Neuronal stem cell (in vitro differentiated cells): ENCODE results near the gene NPAS2.

Experiments used
- DNase-seq: peaks from one replicate; pipeline ENCODE4 v3.0.0-alpha.2; 2013; ENCODE audit warnings: low spot score
- H2AFZ ChIP-seq: one replicate; pipeline ENCODE4 v1.6.1; 2013; ENCODE audit warnings: mild to moderate bottlenecking, low read length, inconsistent platforms
- H2AK5ac ChIP-seq: 2 replicates; pipeline ENCODE4 v1.6.1; 2013; ENCODE audit warnings: low read depth, mild to moderate bottlenecking, inconsistent platforms, low read length, moderate library complexity, mixed read lengths
- H2BK120ac ChIP-seq: 2 replicates; pipeline ENCODE4 v1.6.1; 2013; ENCODE audit warnings: low read depth, mild to moderate bottlenecking, inconsistent platforms, low read length, moderate library complexity, mixed read lengths
- H2BK12ac ChIP-seq: one replicate; pipeline ENCODE4 v1.6.1; 2013; ENCODE audit warnings: low read length, inconsistent platforms
- H2BK15ac ChIP-seq: 2 replicates; pipeline ENCODE4 v1.6.1; 2013; ENCODE audit warnings: mild to moderate bottlenecking, low read length, inconsistent platforms, mixed read lengths
- H2BK5ac ChIP-seq: one replicate; pipeline ENCODE4 v1.6.1; 2013; ENCODE audit warnings: inconsistent platforms, mild to moderate bottlenecking, low read length, moderate library complexity
- H3K14ac ChIP-seq: one replicate; pipeline ENCODE4 v1.6.1; 2013; ENCODE audit warnings: low read length, inconsistent platforms
- H3K18ac ChIP-seq: 2 replicates; pipeline ENCODE4 v1.6.1; 2013; ENCODE audit warnings: low read length, inconsistent platforms
- H3K23ac ChIP-seq: 2 replicates; pipeline ENCODE4 v1.6.1; 2013; ENCODE audit warnings: low read depth, mild to moderate bottlenecking, mixed read lengths, low read length, inconsistent platforms; ENCODE audit not compliant: poor library complexity
- H3K27ac ChIP-seq: replicated peaks from 3 replicates; pipeline ENCODE4 v1.5.1; 2013; ENCODE audit warnings: low read length, inconsistent platforms
- H3K27me3 ChIP-seq, 3 experiments: 2 replicates each; pipeline ENCODE4 v1.6.1; 2013; ENCODE audit warnings: low read length in 3 of 3, mild to moderate bottlenecking in 2 of 3, inconsistent platforms in 1 of 3, low read depth in 1 of 3, mixed read lengths in 1 of 3, moderate library complexity in 1 of 3; ENCODE audit not compliant: control insufficient read depth in 3 of 3, insufficient read depth in 3 of 3
- H3K36me3 ChIP-seq, 2 donors: replicated peaks in 1 of 2; 2 replicates each; pipeline ENCODE4 v1.6.1; 2013; ENCODE audit warnings: low read length in 2 of 2; ENCODE audit not compliant: control insufficient read depth in 2 of 2, insufficient read depth in 2 of 2
- H3K4ac ChIP-seq: 2 replicates; pipeline ENCODE4 v1.6.1; 2013; ENCODE audit warnings: inconsistent platforms, mild to moderate bottlenecking, low read length, moderate library complexity
- H3K4me1 ChIP-seq, 2 donors: 1 replicate in 1 of 2; 2 replicates in 1 of 2; pipeline ENCODE4 v1.6.1; 2013; ENCODE audit warnings: low read length in 2 of 2, low read depth in 1 of 2; ENCODE audit not compliant: control insufficient read depth in 2 of 2, insufficient read depth in 1 of 2
- H3K4me2 ChIP-seq: one replicate; pipeline ENCODE4 v1.6.1; 2013; ENCODE audit warnings: mild to moderate bottlenecking, low read length, inconsistent platforms; ENCODE audit not compliant: insufficient read depth, poor library complexity, severe bottlenecking
- H3K4me3 ChIP-seq, 2 donors: 2 replicates each; pipeline ENCODE4 v1.5.1; 2013; ENCODE audit warnings: low read length in 2 of 2, mild to moderate bottlenecking in 2 of 2, inconsistent platforms in 1 of 2, moderate library complexity in 1 of 2
- H3K79me1 ChIP-seq: one replicate; pipeline ENCODE4 v1.6.1; 2013; ENCODE audit warnings: low read depth, mild to moderate bottlenecking, inconsistent platforms, low read length, moderate library complexity
- H3K9ac ChIP-seq: one replicate; pipeline ENCODE4 v1.6.1; 2013; ENCODE audit warnings: mild to moderate bottlenecking, low read depth, low read length, inconsistent platforms; ENCODE audit not compliant: poor library complexity
- H3K9me3 ChIP-seq, 2 donors: replicated peaks in 1 of 2; 2 replicates each; pipeline versions ENCODE3 to v1.6.1; 2013; ENCODE audit warnings: low read length in 2 of 2, mild to moderate bottlenecking in 2 of 2, inconsistent platforms in 1 of 2, low read depth in 1 of 2, mixed read lengths in 1 of 2, moderate library complexity in 1 of 2; ENCODE audit not compliant: control insufficient read depth in 2 of 2, insufficient read depth in 1 of 2
- H4K8ac ChIP-seq: one replicate; pipeline ENCODE4 v1.6.1; 2013; ENCODE audit warnings: low read depth, mild to moderate bottlenecking, inconsistent platforms, low read length, moderate library complexity
- H4K91ac ChIP-seq: one replicate; pipeline ENCODE4 v1.6.1; 2013; ENCODE audit warnings: low read length, low read depth, mild to moderate bottlenecking, inconsistent platforms; ENCODE audit not compliant: poor library complexity
- WGBS, 2 donors: extraction: QIAGEN DNeasy Blood & Tissue Kit; methylation state at CpG; one replicate each; pipeline ENCODE4 v1.1.7; 2013; ENCODE audit warnings: missing lambda C conversion rate in 2 of 2, mixed read lengths in 1 of 2; ENCODE audit not compliant: insufficient read length in 2 of 2, insufficient replicate concordance in 1 of 2; ENCODE audit errors: extremely low coverage in 2 of 2; 5-methylcytosine and 5-hydroxymethylcytosine counted together

NPAS2 gene

GRCh38 chr2:100882645-100883613 lies 63.0 kb downstream of the NPAS2 start:
- no peak overlapping the region for H3K23ac ChIP-seq
- no peaks in the 10 kb centered on the region for H3K79me1 ChIP-seq
- no peaks in the 10 kb centered on the region for H3K36me3 ChIP-seq
- H3K27me3 ChIP-seq: peaks cover 0 to 13% (median 0%) of the 10 kb centered on the region in 3 experiments
- H3K9me3 ChIP-seq: no peaks in the 10 kb centered on the region
- no peak overlapping the region for H2AFZ ChIP-seq
- H3K9ac ChIP-seq: no peak overlapping the region
- peak overlapping the region; percentile 13 for H3K18ac ChIP-seq
- no peak overlapping the region for H2AK5ac ChIP-seq
- no CpG with 5 or more reads among the region's 11 CpGs for WGBS, 2 donors
- H3K4ac ChIP-seq: no peak overlapping the region
- H3K4me2 ChIP-seq: no peak overlapping the region
- no peak overlapping the region for H2BK120ac ChIP-seq
- no peak overlapping the region for H4K8ac ChIP-seq
- H2BK15ac ChIP-seq: no peak overlapping the region
- H3K4me1 ChIP-seq: peaks cover 0 to 8% of the 10 kb centered on the region in 2 donors
- no peak overlapping the region for H2BK5ac ChIP-seq
- H2BK12ac ChIP-seq: no peak overlapping the region
- no peak overlapping the region for H3K27ac ChIP-seq
- H4K91ac ChIP-seq: no peak overlapping the region
- H3K4me3 ChIP-seq: peak overlapping the region in 1 of 2 donors; percentile 19
- H3K14ac ChIP-seq: no peak overlapping the region
- no peak for DNase-seq

DNA sequence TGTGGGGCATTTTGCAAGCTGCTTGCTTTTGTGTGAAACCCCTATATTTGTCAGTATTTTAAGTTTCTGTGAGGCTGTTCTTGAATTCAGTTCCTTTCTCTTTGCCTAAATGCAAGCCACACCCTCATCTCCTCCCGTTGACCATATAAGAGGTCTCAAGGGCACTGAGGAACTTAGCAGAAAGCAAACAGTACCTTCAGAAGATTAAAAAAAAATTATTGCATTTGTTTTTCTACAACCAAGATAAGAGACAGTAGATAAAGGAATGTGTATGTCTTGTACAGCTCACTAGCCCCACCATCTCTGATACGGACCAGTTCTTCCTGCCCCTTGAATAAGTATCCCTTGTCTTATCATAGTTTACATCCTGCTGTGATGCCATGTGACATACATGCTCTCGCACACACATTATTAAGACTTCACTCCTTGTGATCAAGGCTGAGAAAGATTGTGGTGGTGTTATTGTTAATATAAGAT lies 64.2 kb downstream of the NPAS2 start:
- no peak overlapping the region for H4K91ac ChIP-seq
- H3K4me1 ChIP-seq: peaks cover 0 to 9% of the 10 kb centered on the region in 2 donors
- no peak for DNase-seq
- H2AK5ac ChIP-seq: no peak overlapping the region
- no peak overlapping the region for H2BK12ac ChIP-seq
- H3K4me3 ChIP-seq: no peak overlapping the region
- H2BK15ac ChIP-seq: no peak overlapping the region
- H3K4me2 ChIP-seq: no peak overlapping the region
- peaks cover 0 to 13% (median 0%) of the 10 kb centered on the region in 3 experiments for H3K27me3 ChIP-seq
- H3K4ac ChIP-seq: no peak overlapping the region
- no peaks in the 10 kb centered on the region for H3K36me3 ChIP-seq
- H3K79me1 ChIP-seq: no peaks in the 10 kb centered on the region
- H2BK5ac ChIP-seq: no peak overlapping the region
- no peak overlapping the region for H3K9ac ChIP-seq
- WGBS, 2 donors: no CpG with 5 or more reads among the region's 3 CpGs
- no peak overlapping the region for H4K8ac ChIP-seq
- H2AFZ ChIP-seq: no peak overlapping the region
- no peak overlapping the region for H3K23ac ChIP-seq
- H3K14ac ChIP-seq: no peak overlapping the region
- no peaks in the 10 kb centered on the region for H3K9me3 ChIP-seq
- no peak overlapping the region for H3K18ac ChIP-seq
- H3K27ac ChIP-seq: no peak overlapping the region
- no peak overlapping the region for H2BK120ac ChIP-seq

- H3K9me3 ChIP-seq: no peaks in the 10 kb centered on the region
- no peak for DNase-seq
- H4K8ac ChIP-seq: no peak overlapping the region
- no peak overlapping the region for H2BK5ac ChIP-seq
- no peaks in the 10 kb centered on the region for H3K79me1 ChIP-seq
- no peaks in the 10 kb centered on the region for H3K36me3 ChIP-seq
- no peak overlapping the region for H2BK15ac ChIP-seq
- no peak overlapping the region for H2AK5ac ChIP-seq
- no peak overlapping the region for H4K91ac ChIP-seq
- peaks cover 0 to 13% (median 0%) of the 10 kb centered on the region in 3 experiments for H3K27me3 ChIP-seq
- no peak overlapping the region for H3K14ac ChIP-seq
- H2AFZ ChIP-seq: no peak overlapping the region
- no peak overlapping the region for H2BK12ac ChIP-seq
- H3K18ac ChIP-seq: no peak overlapping the region
- peaks cover 0 to 9% of the 10 kb centered on the region in 2 donors for H3K4me1 ChIP-seq
- H2BK120ac ChIP-seq: no peak overlapping the region
- H3K9ac ChIP-seq: no peak overlapping the region
- H3K4me2 ChIP-seq: no peak overlapping the region
- no peak overlapping the region for H3K4ac ChIP-seq
- no peak overlapping the region for H3K23ac ChIP-seq
- no peak overlapping the region for H3K4me3 ChIP-seq
- WGBS, 2 donors: no CpG with 5 or more reads among the region's 4 CpGs
- no peak overlapping the region for H3K27ac ChIP-seq
These were observed 66.1 kb downstream of the NPAS2 start for GRCh38 chr2:100886085-100886484.

- Histone ChIP-seq H3K23ac (peak overlapping the region; percentile 48), H3K36me3 (no peaks in the 10 kb centered on the region), H3K9ac (peak overlapping the region; percentile 25), H4K8ac (no peak overlapping the region), H3K14ac (peak overlapping the region; percentile 57), H3K27me3 (peaks cover 0 to 13% (median 0%) of the 10 kb centered on the region in 3 experiments), H2AFZ (no peak overlapping the region), H3K4me2 (no peak overlapping the region), H3K4me1 (peaks cover 0 to 11% of the 10 kb centered on the region in 2 donors), H3K18ac (peak overlapping the region; percentile 67), H2AK5ac (no peak overlapping the region), H2BK5ac (no peak overlapping the region), H2BK12ac (peak overlapping the region; percentile 43), H3K79me1 (no peaks in the 10 kb centered on the region), H2BK15ac (peak overlapping the region; percentile 45), H3K9me3 (no peaks in the 10 kb centered on the region), H3K4ac (peak overlapping the region; percentile 45), H2BK120ac (no peak overlapping the region), H4K91ac (no peak overlapping the region), H3K4me3 (no peak overlapping the region), H3K27ac (no peak overlapping the region)
- no CpG with 5 or more reads among the region's 11 CpGs for WGBS, 2 donors
- DNase-seq: no peak
These were observed 67.2 kb downstream of the NPAS2 start for GRCh38 chr2:100887039-100887578.
